Keratinocyte (primary cell): ENCODE measurements around the gene ARID3A. TPM values are rescaled to one million over a fixed set of nuclear protein-coding genes. Genes with fewer than 3 reads are reported as not detected.

Experiments used
- DNase-seq: peaks from one replicate; pipeline ENCODE4 v3.0.0-alpha.2; 2011; ENCODE audit warnings: low read depth, missing footprints, low spot score
- FAIRE-seq: peaks from 2 replicates; lab custom pipeline; 2011; peaks lifted over from hg19 to GRCh38; lab: Jason Lieb, UNC
- H2AFZ ChIP-seq: 2 replicates; pipeline ENCODE4 v1.6.0; 2012; ENCODE audit warnings: low read length, control low read depth, inconsistent platforms; ENCODE audit not compliant: control insufficient read depth
- H3K27ac ChIP-seq: 2 replicates; pipeline ENCODE4 v1.5.1; 2011; ENCODE audit warnings: low read length; ENCODE audit not compliant: control insufficient read depth, insufficient read depth
- H3K27me3 ChIP-seq: 3 replicates; pipeline ENCODE4 v1.6.0; 2011; ENCODE audit warnings: low read length; ENCODE audit not compliant: control insufficient read depth, insufficient read depth; ENCODE audit errors: extremely low read depth
- H3K36me3 ChIP-seq, 2 experiments: 2 replicates in 1 of 2; 3 replicates in 1 of 2; pipeline ENCODE4 v1.5.1; 2011; ENCODE audit warnings: low read length in 2 of 2, mild to moderate bottlenecking in 1 of 2; ENCODE audit not compliant: control insufficient read depth in 2 of 2, insufficient read depth in 2 of 2; ENCODE audit errors: extremely low read depth in 1 of 2
- H3K4me1 ChIP-seq: 3 replicates; pipeline ENCODE4 v1.5.1; 2011; ENCODE audit warnings: low read length; ENCODE audit not compliant: control insufficient read depth, insufficient read depth; ENCODE audit errors: extremely low read depth
- H3K4me2 ChIP-seq: 3 replicates; pipeline ENCODE4 v1.6.0; 2011; ENCODE audit warnings: low read depth, low read length; ENCODE audit not compliant: control insufficient read depth, insufficient read depth; ENCODE audit errors: extremely low read depth
- H3K4me3 ChIP-seq, 3 experiments: fragments of 200-600 bp in 1 of 3; sonication (generic) in 1 of 3; 2 replicates in 2 of 3; 3 replicates in 1 of 3; pipeline ENCODE4 v1.5.1; 2011 to 2016; ENCODE audit warnings: low read length in 3 of 3, mild to moderate bottlenecking in 3 of 3, control low read depth in 2 of 3, inconsistent platforms in 1 of 3, low read depth in 1 of 3, mixed read lengths in 1 of 3, mixed run types in 1 of 3, moderate library complexity in 1 of 3; ENCODE audit not compliant: control insufficient read depth in 2 of 3, insufficient read depth in 2 of 3; ENCODE audit errors: extremely low read depth in 1 of 3
- H3K79me2 ChIP-seq: 2 replicates; pipeline ENCODE4 v1.6.0; 2012; ENCODE audit warnings: low read length; ENCODE audit not compliant: control insufficient read depth, insufficient read depth
- H3K9ac ChIP-seq: 3 replicates; pipeline ENCODE4 v1.6.0; 2011; ENCODE audit warnings: low read length; ENCODE audit not compliant: control insufficient read depth, insufficient read depth; ENCODE audit errors: extremely low read depth
- H3K9me1 ChIP-seq: 3 replicates; pipeline ENCODE4 v1.6.0; 2011; ENCODE audit warnings: low read length; ENCODE audit not compliant: control insufficient read depth, insufficient read depth; ENCODE audit errors: extremely low read depth
- H3K9me3 ChIP-seq: 2 replicates; pipeline ENCODE4 v1.5.1; 2012; ENCODE audit warnings: low read depth, low read length; ENCODE audit not compliant: control insufficient read depth
- H4K20me1 ChIP-seq: 3 replicates; pipeline ENCODE4 v1.6.0; 2011; ENCODE audit warnings: low read length; ENCODE audit not compliant: control insufficient read depth, insufficient read depth; ENCODE audit errors: extremely low read depth
- EZH2 ChIP-seq: IDR thresholded peaks from one replicate; pipeline ENCODE4 v1.6.1; 2012; ENCODE audit warnings: inconsistent platforms, mild to moderate bottlenecking, low read length, moderate library complexity
- dilution Hi-C: fragments of 300-500 bp; cut with MboI; formaldehyde crosslinking; loops from one replicate; pipeline ENCODE4 v1.7.0; 2020; ENCODE audit warnings: low sequenced_read_pairs; ENCODE audit not compliant: extremely low pct_ligation_motif_present
- polyA plus RNA-seq, 5 experiments: library from polyadenylated mRNA; depleted of rRNA in 3 of 5; stranded (reverse) in 3 of 5; stranded (forward) in 1 of 5; unstranded in 1 of 5; fragments of >200 nt; gene quantifications; 1 replicate in 1 of 5; 2 replicates in 3 of 5; 3 replicates in 1 of 5; pipeline versions ENCODE4 v1.2.1 to v1.2.3, GENCODE V29; 2011 to 2012; ENCODE audit warnings: missing spikeins in 2 of 5, low read depth in 1 of 5, low replicate concordance in 1 of 5
- TF ChIP-seq, protein P1 (sequence below), 3 experiments: IDR thresholded peaks in 1 of 3; conservative IDR thresholded peaks in 1 of 3; optimal IDR thresholded peaks in 1 of 3; 2 replicates in 2 of 3; 3 replicates in 1 of 3; pipeline versions ENCODE3 to v1.5.1; 2011; ENCODE audit warnings: low read length in 3 of 3, mild to moderate bottlenecking in 3 of 3, moderate library complexity in 2 of 3, control low read depth in 1 of 3, inconsistent platforms in 1 of 3; ENCODE audit not compliant: insufficient read depth in 2 of 3; ENCODE audit errors: extremely low read depth in 1 of 3

ARID3A gene
- polyA plus RNA-seq, 1 donor (not counting 4 experiments of a cell fraction or from before 2014, with no cell fraction given), result 2.6 TPM

DNA sequence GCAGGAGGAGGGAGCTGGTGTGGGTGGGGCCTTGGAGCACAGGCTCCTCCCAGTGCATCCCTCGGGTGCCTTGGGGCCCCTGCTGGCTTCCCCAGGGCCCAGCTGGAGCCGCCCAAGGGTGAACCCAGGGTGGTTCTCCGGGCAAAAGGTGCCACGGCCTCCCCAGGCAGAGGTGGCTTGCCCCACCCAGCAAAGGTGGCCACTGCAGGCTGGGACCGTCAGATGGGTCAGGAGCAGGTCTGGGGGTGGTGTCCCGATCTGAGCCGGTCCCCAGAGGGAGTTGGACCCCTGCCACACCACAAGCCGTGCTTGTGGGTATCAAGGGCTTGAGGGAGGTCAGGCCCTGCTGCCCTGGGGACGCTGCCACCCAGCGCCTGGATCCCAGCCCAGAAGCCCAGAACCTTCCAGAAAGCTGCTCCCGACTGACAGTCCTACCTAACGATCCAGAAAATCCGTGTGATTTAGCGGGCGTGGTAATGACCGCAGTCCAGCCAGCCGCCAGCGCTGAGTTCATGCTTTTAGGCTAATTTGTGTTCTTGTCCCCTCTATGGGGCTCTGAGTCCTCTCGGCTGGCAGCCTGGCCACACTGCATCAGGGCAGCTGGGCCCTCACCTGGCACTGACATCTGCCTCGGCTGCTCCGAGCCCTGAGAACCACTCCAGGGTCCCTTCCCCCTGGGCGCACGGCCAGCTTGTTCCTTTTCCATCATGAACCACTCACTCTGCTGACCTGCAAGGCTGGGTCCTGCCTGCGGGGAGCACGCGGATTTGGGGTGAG is 69.4 kb downstream of the ARID3A start:
- Histone ChIP-seq H3K79me2 (no peaks in the 10 kb centered on the region), H3K27me3 (peaks cover 38% of the 10 kb centered on the region), H3K4me2 (no peak overlapping the region), H3K36me3 (peaks cover 14 to 20% of the 10 kb centered on the region in 2 experiments), H3K9me1 (no peaks in the 10 kb centered on the region), H4K20me1 (peaks cover 3% of the 10 kb centered on the region), H3K27ac (no peak overlapping the region), H2AFZ (no peak overlapping the region), H3K4me1 (peaks cover 12% of the 10 kb centered on the region), H3K4me3 (no peak overlapping the region), H3K9ac (no peak overlapping the region), H3K9me3 (no peaks in the 10 kb centered on the region)
- FAIRE-seq (no peak), DNase-seq (no peak)
- dilution Hi-C loops, result no loop called here
- TF ChIP-seq EZH2, result no peak
- TF ChIP-seq, protein P1, sequence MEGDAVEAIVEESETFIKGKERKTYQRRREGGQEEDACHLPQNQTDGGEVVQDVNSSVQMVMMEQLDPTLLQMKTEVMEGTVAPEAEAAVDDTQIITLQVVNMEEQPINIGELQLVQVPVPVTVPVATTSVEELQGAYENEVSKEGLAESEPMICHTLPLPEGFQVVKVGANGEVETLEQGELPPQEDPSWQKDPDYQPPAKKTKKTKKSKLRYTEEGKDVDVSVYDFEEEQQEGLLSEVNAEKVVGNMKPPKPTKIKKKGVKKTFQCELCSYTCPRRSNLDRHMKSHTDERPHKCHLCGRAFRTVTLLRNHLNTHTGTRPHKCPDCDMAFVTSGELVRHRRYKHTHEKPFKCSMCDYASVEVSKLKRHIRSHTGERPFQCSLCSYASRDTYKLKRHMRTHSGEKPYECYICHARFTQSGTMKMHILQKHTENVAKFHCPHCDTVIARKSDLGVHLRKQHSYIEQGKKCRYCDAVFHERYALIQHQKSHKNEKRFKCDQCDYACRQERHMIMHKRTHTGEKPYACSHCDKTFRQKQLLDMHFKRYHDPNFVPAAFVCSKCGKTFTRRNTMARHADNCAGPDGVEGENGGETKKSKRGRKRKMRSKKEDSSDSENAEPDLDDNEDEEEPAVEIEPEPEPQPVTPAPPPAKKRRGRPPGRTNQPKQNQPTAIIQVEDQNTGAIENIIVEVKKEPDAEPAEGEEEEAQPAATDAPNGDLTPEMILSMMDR (optimal IDR thresholded peaks at IDR 0.05 in 1 of 3, IDR thresholded peaks at IDR 0.05 in 1 of 3, conservative IDR thresholded peaks at IDR 0.05 in 1 of 3; ENCODE audit: extremely low read depth in 1 of 3, insufficient read depth in 2 of 3, low read length in 3 of 3), result no peak

DNA sequence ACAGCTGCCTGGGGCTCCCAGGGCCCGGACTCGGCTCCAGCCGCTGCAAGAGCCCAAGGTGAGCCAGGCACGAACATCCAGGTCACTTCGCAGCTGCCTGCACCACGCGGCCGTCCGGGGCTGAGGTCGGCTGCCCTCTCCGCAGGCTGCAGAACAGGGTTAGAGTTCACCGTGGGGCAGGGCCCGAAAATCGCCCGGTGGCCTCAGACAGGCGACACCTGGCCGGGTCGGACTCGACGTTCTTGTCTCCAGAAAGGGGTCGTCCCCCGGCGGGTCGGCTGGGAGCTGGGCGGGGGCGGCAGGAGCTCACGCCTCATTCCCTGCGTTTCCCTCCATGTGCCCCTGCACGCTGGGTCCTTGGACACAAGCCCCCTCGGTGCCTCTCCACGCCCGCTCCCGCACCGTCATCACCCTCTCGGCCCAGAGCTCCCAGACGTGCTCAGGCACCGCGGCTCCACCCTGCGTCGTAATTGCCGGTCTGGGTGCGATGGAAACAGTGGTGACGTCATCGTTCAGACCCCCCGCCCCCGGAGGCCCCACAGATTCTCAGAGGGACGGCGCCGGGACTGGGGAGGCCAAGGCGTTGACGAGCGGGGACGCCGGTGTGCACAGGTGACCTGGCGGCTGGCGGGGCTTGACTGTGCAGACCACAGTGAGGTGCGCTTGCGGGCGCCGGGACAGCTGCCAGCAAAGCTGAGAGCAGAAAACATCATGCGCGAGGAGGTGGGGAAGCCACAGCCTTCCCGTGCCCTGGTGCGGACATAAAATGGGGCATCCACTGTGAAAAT is 70.4 kb downstream of the ARID3A start:
- dilution Hi-C loops, result no loop called here
- DNase-seq, result no peak
- TF ChIP-seq, protein P1 (optimal IDR thresholded peaks at IDR 0.05 in 1 of 3, IDR thresholded peaks at IDR 0.05 in 1 of 3, conservative IDR thresholded peaks at IDR 0.05 in 1 of 3; ENCODE audit: extremely low read depth in 1 of 3, insufficient read depth in 2 of 3, low read length in 3 of 3), result no peak
- TF ChIP-seq EZH2, result no peak
- peak overlapping the region; percentile 2 to 56 (median 29) for H3K4me3 ChIP-seq
- H3K4me2 ChIP-seq, result peak overlapping the region; percentile 78
- FAIRE-seq, result peak; percentile 36
- no peaks in the 10 kb centered on the region for H3K79me2 ChIP-seq
- H3K27me3 ChIP-seq, result peaks cover 44% of the 10 kb centered on the region
- H3K4me1 ChIP-seq, result peaks cover 12% of the 10 kb centered on the region
- peaks cover 8 to 16% of the 10 kb centered on the region in 2 experiments for H3K36me3 ChIP-seq
- H2AFZ ChIP-seq, result no peak overlapping the region
- H3K9me3 ChIP-seq, result no peaks in the 10 kb centered on the region
- H3K9me1 ChIP-seq, result no peaks in the 10 kb centered on the region
- no peak overlapping the region for H3K27ac ChIP-seq
- H4K20me1 ChIP-seq, result peaks cover 3% of the 10 kb centered on the region
- peak overlapping the region; percentile 54 for H3K9ac ChIP-seq
